Epithelial cell of esophagus (primary cell): ENCODE data around the gene AMBRA1.

Experiments used
- DNase-seq: peaks from one replicate; pipeline ENCODE4 v3.0.0; 2010; ENCODE audit warnings: low read depth
- H3K4me3 ChIP-seq: 2 replicates; pipeline ENCODE4 v1.5.1; 2011; ENCODE audit warnings: mild to moderate bottlenecking, low read length, control low read depth
- CTCF ChIP-seq: IDR thresholded peaks from 2 replicates; pipeline ENCODE4 v1.5.1; 2011; ENCODE audit warnings: low read depth, mild to moderate bottlenecking, low read length, control low read depth, inconsistent platforms; ENCODE audit not compliant: insufficient read depth; ENCODE audit errors: missing control alignments

The AMBRA1 gene

GRCh38 chr11:46551261-46551660 lies 42.6 kb downstream of the AMBRA1 start:
- TF ChIP-seq CTCF = no peak
- no peak for DNase-seq
- H3K4me3 ChIP-seq = no peak overlapping the region

- no peak overlapping the region for H3K4me3 ChIP-seq
- no peak for TF ChIP-seq CTCF
- DNase-seq = no peak
Observed at GRCh38 chr11:46547579-46547978, 46.2 kb downstream of the AMBRA1 start.

- DNase-seq = no peak
- no peak for TF ChIP-seq CTCF
- H3K4me3 ChIP-seq = no peak overlapping the region
Observed at GRCh38 chr11:46543564-46543963, 50.3 kb downstream of the AMBRA1 start.

GRCh38 chr11:46541593-46542371 lies 52.0 kb downstream of the AMBRA1 start:
- DNase-seq = no peak
- peak; percentile 18 for TF ChIP-seq CTCF
- no peak overlapping the region for H3K4me3 ChIP-seq

GRCh38 chr11:46540807-46541206 lies 53.0 kb downstream of the AMBRA1 start:
- no peak for TF ChIP-seq CTCF
- no peak overlapping the region for H3K4me3 ChIP-seq
- DNase-seq = no peak

GRCh38 chr11:46537537-46538295 lies 56.1 kb downstream of the AMBRA1 start:
- peak; percentile 100 for TF ChIP-seq CTCF
- no peak overlapping the region for H3K4me3 ChIP-seq
- peak; percentile 83 for DNase-seq
